ENCODE data around the gene FAM168B.

The FAM168B gene

DNA sequence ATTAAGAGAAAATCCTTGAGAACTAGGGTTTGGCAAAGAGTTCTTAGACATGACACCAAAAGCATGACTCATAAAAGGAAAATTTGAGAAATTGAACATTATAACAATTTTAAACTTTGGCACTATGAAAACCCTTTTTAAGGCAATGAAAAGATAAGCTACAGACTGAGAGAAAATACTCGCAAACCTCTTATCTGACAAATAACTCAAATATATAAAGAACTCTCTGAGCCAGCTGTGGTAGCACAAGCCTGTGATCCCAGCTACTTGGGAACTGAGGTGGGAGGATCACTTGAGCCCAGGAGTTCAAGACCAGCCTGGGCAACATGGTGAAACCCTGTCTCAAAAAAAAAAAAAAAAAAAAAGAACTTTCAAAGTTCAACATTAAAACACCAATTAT, 70.5 kb downstream of the FAM168B start:
- no peak for DNase-seq (ENCODE audit: low spot score)

DNA sequence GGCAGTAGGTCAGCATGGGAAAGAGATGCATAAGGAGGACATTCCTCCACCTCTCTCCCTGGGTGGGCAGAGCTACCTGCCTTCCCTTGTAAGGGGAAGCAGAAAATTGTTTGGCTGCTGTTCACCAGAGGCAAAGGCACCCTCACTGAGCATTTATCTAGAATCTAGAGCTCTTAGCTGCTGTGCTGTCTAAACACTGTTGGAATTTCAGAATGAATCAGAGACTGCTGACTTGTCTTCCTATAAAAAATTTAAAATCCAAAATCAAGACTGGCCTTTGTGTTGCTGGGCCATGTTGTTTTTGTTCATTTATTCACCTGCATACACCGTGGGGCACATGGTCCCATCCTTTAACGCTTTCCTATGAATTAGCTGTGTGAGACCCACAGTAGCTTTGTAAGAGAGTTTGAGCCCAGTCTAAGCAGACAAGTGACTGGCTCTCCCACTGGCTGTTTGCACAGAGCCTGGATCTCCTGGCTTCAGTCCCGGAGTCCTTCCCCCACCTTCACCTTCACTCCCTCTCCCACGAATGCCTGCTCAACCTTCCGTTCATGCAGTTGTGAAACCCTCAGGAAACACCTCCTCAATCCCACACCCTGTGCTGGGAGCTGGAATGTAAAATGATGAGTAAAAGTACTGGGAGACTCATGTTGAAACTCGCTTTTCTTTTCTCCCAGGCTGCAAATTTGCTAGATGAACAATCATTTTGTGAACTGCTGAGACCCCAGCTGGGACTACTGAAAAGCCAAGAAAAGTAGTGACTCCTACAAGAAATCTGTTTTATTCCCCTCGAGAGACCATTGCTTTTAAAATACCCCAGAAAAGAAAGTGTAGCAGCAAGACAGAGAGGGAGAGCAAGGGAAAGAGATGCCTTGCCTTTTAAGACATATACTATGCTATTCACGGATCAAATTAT, 76.2 kb downstream of the FAM168B start:
- no peak for DNase-seq (ENCODE audit: low spot score)

DNA sequence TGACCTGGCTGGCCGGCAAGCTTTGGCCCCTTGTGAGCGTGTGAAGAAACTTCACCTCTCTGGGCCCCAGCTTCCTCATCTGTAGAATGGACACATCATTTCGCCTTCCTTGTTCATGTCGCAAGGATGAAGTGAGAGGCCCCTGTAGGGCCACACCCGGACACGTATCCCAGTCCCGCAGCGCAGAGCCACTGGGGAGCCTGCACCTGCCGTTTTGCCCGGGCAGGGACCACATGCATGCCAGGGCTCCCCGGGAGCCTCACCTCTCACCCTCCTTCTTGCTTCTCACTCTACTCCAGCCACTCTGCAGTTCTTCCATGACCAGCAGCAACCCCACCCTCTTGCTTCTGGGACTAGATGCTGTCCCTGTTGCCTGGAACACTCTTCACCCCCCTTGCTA, 77.5 kb downstream of the FAM168B start:
- DNase-seq (ENCODE audit: low spot score) = no peak

DNA sequence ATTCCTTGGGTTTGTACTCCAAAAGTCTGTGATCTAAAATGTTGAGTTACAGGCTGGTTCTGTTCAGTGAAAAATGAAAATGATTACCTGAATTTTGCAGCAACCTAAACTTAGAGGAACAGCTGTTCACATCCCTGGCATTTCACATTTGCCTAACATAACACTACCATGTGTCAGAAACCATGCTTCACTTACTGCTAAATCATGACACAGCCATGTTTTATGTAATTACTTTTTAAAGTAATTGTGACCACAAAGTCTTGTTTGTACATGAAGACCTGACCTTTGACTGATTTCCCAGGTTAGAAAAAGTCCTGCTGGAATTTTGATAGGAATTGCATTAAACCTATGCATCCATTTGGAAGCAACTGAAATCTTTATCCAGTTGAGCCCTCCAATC, 79.1 kb downstream of the FAM168B start:
- no peak for DNase-seq (ENCODE audit: low spot score)

DNA sequence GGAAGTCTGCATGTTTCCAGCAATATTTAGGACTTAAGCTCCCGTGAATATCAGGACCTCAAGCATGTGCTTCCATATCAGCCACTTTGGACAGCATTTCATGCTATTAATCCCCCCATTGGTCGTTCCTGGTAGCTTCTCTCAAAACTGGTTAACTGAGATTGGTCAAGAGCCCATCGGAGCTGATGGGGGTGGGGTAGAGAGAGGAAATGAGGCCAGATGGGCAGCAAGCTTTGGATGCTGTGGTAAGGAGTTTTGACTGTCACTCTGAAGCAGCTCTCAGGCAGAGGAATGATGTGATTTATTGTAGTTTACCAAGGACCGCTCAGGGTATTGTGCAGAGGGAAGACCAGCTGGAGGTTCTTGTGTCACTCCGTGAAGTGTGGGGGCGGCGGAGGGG, 81.8 kb downstream of the FAM168B start:
- DNase-seq (ENCODE audit: low spot score) = no peak

DNA sequence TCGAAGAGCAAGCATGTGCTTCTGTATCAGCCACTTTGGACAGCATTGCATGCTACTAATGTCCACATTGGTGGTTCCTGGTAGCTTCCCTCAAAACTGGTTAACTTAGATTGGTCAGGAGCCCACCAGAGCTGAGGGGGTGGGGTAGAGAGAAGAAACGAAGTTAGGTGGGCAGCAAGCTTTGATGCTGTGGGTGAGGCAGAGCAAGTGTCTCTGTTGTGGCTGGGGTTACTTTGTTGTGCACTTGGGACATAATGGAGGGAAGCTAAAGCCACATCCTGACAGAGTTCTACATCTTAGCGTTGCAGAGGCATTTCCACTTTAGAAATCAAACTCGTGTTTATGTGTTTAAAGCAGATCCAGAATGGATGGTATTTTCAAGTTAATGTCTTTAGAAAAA, 82.7 kb downstream of the FAM168B start:
- DNase-seq (ENCODE audit: low spot score) = no peak

DNA sequence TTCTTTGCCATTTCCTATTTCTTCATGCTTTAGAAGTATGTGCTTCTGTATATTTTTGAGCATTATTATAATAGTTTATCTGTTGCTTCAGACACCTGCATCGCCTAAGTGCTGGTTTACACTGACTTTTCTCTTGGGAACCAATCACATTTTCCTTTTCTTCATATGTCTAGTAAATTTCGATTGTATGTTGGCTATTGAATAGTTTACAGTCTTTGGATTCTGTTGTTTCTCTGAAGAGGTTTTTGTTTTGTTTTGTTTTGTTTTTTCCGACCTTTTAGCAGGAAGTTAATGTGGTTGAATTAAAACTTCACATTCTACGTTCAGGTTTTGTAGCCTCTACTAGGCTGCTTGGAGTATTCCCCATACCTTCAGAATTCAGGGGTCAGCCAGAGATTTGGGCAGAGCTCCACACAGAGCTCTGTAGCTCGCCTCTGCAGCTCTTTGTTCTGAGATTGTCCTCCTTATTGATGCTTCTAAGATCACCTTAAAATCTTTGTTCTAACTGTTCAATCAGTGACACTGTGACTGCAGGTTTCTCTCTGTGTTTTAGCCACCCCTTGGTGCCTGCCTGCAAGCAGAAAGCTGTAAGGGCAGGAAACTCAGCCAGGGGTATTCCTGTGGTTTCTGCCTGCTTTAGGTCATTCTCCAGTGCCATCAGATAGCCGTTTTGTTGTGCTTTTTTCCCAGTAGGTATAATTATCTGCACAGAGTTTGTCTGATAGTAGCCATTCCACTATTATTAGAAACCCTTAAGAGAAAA, 83.4 kb downstream of the FAM168B start:
- DNase-seq (ENCODE audit: low spot score) = no peak

DNA sequence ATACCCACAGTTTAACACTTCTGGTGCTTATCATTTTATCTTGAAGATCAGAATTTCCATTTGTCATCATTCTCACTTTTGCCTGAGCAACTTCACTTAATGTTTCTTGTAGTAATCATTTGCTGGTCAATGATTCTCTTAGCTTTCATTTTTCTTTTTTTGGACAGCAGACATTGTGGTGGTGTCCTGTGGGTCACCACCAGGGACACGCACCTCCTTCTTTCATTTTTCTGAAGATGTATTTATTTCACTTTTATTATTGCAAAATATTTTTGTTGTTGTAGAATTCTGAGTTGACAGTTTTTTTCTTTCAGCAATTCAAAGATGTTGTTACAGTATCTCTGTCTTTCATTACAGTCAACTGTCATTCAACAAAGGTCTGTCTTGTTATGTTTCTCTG, 84.3 kb downstream of the FAM168B start:
- no peak for DNase-seq (ENCODE audit: low spot score)

DNA sequence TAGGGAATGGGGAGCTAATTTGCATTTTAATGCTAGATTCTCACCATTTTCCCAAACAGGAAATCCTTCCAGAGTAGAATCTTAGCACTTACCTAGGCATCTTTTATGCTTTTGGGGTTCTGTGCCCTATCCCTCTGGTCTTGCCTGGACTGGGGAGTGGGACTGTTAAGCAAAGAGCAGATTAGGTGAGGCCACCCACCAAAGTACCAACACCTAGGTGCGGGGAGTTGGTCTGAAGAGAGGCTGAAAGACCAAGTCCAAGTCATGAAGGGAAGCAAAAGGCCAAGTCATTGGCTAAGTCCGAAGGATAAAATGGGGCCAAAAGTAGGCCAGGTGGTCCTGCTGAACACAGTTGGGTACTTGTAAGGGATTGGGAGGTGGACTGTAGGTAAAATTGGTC, 86.7 kb downstream of the FAM168B start:
- DNase-seq (ENCODE audit: low spot score) = no peak

DNA sequence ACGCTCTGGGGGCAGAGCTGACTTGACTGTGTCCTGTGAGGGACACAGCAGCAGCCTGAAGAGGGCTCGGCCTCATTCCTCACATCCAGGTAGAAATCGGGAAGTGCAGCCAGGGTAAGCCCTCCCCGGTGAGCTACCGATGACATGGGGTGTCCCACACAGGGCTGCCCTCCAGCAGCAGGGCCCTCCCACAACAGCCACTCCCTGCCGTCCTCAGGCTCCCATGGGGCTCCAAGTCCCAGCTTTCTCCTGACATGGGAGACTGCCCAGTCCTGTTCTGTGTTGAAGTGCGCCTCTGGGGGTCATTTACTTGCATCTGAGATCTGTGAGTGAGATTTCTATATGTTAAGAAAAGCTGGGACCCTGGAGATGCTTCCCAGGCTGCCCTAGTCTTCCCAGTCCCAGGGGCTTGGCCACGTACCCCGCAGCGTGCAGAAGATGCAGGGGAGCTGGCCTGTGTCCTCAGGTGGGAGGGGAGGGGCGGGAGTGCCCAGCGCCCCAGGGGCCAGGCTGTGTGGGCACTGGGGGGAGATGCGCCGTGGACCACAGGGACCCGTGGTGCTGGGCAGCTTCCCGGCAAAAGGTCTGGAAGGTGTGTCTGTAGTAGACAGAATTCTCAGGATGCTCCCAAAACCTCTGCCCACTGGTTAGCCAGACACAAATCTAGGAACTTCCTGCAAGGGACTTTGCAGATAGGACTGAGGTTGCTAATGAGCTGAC, 87.9 kb downstream of the FAM168B start:
- no peak for DNase-seq (ENCODE audit: low spot score)

DNA sequence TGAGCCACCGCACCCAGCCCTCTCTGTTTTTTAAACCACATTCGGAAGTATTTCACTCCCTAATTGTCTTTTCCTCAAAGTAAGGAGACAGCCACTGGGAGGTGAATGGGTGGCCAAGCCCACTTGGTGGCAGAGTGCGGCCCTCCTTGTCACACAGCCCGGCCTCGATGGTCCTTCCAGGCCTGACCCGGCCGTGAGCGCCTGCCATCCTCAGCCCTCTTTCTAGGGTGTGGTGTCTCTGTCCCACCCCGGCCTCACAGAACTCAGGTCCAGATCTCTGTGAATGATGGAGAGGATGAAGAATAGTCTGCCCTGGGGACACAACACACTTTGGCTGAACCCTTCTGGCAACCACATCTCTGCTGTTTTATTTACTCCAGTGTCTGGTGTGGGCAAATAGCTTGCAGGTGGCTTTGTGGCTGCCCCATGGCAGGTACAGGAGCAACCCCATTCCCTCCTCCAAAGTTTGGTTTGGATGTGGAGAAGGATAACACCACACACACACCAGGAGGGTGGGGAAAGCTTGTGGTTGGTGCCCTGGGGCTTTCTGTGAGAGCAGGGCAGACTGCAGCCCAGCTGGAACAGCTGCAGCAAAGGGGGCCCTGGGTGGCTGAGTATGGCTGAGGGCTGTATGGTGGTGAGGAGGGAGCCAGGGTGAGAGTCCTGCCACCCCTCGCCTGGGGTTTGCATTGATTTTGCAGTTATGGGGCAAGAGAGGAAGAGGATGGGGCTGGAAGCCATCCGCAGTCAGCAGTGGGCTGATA, 88.6 kb downstream of the FAM168B start:
- no peak for DNase-seq (ENCODE audit: low spot score)

DNA sequence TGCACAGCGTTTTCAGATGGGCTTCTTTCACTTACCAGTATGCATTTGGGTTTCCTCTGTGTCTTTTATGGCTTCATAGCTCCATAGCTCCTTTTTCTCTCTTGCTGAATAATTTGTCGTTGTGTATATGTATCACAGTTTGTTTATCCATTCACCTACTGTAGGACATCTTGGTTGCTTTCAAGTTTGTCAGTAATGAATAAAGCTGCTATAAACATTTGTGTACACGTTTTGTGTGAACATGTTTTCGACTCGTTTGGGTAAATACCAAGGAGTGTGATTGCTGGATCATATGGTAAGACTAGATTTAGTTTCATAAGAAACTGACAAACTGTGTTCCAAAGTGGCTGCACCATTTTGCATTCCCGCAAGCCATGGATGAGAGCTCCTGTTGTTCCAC, 94.7 kb downstream of the FAM168B start:
- DNase-seq (ENCODE audit: low spot score) = no peak

All from CD4-positive, alpha-beta T cell treated with Interleukin-15 for 4 hours (primary cell).